ENCODE measurements around the gene MB.
A peak's percentile ranks its signal among the peaks of the same experiment; 100 is the strongest.
"Not testable (repeated sequence)": the region's sequence is repeated elsewhere in the genome, so short reads cannot be mapped to it uniquely, and the experiment has no call there.

The MB gene

DNA sequence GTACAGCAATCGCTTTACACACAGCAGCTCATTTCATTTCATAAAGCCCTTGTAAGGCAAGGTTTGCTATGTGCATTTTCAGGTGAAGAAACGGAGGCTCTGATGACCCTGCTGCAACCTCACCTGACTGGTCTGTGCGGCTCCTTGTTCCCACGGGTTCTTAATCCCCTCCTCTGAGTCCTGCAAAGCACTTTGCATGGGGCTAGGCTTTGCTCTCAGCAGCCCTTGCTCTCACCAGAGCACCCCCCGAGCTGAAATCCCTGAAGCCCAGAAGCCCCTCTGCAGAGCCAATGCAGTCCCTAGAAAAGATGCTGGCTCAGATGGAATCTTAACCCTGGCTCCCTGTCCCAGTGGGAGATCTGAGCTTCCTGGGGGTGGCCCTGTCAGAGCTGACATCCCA lies 20.1 kb upstream of the MB start:
- no peak for DNase-seq (ENCODE audit: low read depth)

DNA sequence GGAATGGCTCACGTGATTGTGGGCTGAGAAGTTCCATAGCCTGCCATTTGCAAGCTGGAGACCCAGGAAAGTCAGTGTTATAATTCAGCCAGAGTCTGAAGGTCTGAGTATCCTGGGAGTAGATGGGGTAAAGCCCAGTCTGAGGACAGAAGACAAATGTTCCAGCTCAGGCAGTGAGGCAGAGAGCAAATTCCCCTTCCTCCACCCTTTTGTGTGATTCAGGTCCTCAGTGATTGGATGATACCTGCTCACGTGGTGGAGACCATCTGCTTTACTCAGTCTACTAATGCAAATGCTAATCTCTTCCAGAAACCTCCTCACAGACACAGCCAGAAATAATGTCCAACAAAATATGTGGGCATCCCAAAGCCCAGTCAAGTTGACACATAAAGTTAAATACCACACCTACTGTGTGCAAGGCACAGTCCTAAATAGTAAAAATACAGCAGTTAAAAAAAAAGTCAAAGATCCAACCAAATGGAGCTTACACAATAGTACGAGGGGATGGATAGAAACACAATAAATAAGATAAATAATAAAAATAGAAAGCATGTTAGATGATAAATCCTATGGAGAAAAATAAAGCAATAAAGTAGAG lies 17.9 kb upstream of the MB start:
- no peak for DNase-seq (ENCODE audit: low read depth)

DNA sequence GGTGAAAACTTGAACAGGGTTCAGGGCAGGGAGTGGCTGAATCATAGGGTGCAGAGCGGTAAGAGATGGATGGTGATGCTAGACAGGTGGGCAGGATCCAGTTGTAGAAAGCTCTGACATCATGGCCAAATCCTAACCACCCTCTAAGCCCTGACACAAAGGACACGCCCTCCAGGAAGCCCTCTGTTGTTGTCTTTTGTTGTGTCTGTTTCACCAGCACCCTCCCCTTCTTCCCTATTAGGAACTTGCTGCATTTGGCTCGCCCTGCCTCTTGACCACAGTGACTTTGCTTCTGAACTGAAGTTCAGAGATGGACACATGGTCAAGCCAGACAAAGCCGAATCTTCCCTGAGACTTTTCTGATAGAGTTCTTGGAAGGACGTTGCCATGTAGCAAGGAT lies 16.9 kb upstream of the MB start:
- no peak for DNase-seq (ENCODE audit: low read depth)

DNA sequence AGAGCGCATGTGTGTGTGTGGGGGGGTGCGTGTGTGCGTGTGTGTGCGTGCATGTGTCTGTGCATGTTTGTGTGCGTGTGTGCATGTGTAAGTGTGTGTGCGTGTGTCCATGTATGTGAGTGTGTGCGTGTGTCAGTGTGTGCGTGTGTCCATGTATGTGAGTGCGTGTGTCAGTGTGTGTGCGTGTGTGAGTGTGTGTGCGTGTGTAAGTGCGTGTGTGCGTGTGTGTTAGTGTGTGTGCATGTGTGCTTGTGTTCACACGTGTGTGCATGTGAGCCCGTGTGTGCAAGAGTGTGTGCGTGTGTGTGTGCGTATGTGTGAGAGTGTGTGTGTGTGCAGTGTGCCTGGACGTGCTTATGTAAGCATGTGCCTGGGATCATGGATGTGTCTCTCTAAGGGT lies 16.4 kb upstream of the MB start:
- DNase-seq (ENCODE audit: low read depth), result no peak

DNA sequence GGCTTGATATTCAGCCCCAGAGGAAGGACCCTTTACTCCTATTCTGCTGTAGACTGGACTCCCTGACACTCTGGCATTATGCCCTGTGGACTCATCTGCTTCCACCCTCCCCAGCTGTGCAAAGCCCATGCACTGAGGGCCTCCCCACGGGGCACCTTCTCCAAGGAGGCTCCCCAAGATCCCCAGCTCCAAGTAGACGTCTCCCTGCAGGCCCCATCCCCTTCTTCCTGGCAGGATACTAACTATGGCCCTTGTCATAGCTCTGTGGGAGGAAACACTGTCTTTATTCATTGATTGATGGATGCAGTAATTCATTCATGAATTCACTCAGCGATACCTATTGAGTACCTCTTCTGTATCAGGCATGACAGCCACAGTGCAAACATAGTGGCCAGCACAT lies 15.8 kb upstream of the MB start:
- no peak for DNase-seq (ENCODE audit: low read depth)

DNA sequence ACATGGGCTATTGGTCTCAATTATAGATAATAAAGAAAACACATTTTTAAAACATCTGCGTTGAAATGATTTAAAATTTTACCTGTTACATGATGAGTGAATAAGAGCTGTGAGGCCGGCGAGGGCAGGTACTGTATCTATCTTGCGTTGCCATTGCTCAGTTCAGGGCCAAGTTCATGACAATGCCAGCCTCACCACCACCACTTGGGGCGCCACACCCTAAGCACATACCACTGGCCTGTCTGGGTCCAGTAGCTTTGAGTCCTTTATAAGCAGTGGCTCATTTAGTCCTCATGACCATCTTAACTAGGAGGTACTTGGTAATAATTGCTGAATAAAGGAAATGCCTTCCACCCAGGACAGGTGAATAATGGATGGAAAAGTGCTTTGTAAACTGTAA lies 14.5 kb upstream of the MB start:
- DNase-seq (ENCODE audit: low read depth), result no peak

DNA sequence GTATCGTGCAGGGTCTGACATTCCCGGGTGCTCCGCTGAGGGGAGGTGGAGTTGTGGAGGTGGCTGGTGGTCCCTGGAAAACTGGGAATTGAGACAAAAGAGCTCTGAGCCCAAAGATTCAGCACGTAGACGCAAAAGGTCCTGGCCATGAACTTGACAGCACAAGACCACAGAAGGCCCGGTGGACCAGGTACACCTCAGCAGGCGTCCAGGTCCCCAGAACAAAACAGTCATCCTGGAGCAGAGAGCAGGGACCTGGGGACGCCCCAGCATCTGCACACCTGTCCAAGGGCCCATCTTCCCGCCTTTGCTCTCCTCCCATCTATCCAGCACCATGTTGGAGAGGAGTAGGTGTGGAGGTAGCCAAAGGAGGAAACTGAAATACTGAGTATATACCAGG lies 13.8 kb upstream of the MB start:
- no peak for DNase-seq (ENCODE audit: low read depth)

DNA sequence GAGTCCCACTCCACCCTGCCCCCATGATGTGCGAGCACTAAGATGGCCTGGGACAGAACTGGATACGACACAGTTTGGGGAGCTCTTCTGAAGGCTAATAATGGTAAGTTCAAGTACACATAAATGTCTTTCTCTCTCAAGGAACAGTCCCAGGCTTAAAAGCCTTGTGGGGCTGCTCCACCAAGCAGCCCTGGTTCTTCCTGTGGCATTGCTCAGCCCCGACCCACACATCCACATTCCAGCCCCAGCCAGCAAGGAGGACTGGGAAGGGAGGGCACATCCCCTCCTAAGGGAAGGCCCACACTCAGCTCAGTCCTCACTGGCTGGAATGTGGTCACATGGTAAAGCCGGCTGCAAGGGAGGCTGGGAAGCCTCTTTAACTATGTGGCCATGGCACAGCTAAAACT lies 13.3 kb upstream of the MB start:
- no peak for DNase-seq (ENCODE audit: low read depth)

DNA sequence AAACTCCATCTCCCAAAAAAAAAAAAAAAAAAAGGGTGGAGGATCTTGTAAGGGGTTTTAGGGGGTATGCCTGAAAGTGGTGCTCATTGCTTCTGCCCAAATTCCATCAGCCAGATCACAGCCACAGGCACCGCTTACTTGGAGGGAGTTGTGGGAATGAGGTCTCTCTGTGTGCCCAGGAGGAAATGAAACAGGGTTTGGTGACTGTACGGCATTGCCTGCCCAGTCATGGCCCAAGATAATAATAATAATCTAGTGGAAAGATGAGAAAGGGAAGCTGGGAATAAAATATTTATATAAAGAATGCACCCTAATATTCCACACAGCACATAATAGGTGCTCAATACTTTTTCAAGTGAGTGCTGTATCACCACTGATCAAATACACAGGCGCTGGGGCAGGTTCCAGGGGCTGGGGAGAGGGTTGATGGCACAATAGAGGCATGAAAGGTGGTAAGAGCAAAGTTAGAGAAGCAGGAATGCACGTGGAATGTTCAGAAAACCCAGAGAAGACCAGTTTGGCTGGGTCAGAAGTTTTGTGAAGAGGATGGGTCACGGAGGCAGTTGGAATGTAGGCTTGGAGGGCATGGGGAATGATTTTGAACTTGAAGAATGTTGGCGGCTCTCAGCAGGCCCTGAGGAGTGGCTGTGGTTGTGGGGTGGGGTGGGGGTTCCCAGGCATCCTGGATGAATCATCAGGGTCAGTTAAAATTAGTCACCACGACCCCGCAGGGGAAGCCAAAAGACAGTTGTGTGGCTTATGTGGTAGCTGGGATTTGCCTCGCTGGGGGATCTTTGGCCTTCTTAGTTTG lies 12.5 kb upstream of the MB start:
- peak; percentile 57 for DNase-seq (ENCODE audit: low read depth)

DNA sequence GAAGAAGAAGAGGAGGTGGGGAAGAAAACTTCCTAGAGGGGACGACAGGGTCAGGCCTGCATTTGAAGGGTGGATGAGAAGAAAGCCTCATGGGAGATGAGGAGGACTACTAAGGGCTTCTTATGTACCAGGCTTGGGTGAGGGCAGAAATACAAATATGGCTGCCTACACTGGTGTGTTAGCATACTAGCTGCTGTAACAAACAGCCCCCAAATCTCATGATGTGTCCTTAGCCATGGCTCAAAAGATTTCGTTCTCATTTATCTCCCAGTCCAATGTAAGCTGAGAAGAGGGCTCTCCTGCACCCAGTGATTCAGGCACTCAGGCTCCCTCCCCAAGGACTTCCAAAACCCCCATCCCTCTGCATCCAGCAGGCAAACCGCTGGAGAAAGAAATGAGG lies 11.6 kb upstream of the MB start:
- no peak for DNase-seq (ENCODE audit: low read depth)

DNA sequence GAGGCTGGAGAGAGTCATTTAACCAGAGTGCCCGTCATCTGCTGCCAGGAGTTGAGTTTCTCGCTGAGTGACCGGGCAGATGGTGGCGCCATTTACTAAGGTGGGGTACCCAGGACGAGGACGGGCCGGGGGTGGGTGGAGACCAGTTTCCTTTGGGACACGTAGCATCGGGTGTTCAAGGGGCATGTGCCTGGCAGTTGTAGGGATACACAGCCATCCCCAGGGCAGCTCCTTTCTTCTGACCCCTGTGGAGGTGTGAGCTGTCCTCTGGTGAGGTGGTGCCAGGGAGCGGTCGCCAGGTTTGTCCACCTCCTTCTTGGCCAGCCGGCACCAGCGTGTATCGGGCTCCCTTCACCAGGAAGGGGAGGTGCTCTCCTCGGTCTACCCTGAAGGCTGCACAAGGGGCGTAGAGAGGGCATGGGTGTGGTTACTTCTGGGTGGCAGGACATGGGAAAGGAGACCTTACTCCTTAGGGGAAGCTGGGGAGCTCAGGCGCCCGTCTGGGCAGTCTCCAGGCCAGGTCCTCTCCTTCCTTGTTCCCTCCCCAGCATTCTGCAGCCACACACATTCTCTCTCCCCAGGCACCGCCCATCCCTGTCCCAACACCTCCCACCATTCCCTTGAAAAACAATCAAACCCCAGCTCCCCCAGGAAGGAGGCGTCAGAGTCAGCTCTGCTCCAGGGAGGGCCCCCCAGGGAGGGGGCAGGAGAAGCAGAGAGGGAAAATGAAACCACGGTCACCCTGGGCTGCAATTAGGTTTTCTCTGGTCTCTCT lies 10.3 kb upstream of the MB start:
- DNase-seq (ENCODE audit: low read depth), result peak; percentile 45

DNA sequence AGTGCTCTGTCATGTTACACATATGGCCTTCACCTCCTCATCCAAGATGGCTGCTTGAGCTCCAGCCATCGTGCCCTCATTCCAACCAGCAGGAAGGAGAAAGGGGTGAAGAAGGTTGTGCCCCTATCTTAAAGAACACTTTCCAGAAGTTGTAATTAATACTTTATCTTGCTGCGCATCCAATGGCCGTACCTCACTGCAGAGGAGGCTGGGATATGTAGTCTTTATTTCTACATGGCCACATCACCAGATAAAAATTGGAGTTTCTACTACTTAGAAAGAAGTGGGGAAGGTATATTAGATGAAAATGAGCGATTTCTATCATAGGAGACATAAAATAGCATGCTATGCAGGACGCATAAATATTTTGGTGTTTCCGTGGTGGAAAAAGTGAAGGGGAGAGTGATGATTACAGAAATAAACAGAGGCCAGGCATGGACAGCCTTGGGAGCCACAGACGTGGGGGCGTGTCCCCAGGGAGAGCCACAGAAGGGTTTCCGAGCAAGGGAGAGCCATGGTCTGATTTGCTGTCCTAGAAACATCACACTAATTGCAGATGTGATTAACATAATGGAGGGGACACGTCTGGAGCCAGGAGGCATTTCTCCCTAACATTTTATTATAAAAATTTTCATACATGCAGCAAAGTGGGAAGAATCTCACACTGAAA lies 8.8 kb upstream of the MB start:
- DNase-seq (ENCODE audit: low read depth), result no peak

DNA sequence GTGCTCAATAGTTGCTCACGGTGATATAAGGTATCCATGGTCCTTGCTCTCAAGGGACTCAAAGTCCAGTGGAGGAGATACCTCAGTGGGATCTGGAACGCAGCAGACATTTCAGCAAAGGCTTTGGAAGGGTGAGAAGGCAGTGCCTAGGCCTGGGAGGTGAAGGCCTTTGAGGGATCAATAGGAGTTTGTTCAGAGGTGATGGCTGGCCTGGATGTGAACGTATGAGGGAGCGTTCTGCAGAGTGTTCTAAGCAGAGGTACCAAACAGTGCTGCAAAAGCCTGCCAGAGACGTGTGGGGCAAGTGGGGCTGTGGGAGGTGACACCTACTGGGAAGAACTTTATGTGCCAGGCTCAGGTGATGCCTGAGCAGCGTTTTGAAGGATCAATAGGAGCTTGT lies 7.4 kb upstream of the MB start:
- DNase-seq (ENCODE audit: low read depth), result no peak

DNA sequence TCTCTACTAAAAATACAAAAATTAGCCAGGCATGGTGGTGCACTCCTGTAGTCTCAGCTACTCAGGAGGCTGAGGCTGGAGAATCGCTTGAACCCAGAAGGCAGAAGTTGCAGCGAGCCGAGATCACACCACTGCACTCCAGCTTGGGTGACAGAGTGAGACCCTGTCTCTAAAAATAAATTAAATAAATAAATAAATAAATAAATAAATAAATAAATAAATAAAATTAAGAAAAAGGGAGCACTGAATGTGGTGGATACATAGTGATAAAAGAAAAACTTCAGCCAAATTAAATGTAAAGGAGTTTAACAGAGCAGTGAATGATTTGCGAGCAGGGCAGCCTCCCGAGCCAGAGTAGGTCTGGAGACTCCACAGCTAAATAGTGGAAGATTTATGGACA lies 6.8 kb upstream of the MB start:
- not testable (repeated sequence) for DNase-seq (ENCODE audit: low read depth)

DNA sequence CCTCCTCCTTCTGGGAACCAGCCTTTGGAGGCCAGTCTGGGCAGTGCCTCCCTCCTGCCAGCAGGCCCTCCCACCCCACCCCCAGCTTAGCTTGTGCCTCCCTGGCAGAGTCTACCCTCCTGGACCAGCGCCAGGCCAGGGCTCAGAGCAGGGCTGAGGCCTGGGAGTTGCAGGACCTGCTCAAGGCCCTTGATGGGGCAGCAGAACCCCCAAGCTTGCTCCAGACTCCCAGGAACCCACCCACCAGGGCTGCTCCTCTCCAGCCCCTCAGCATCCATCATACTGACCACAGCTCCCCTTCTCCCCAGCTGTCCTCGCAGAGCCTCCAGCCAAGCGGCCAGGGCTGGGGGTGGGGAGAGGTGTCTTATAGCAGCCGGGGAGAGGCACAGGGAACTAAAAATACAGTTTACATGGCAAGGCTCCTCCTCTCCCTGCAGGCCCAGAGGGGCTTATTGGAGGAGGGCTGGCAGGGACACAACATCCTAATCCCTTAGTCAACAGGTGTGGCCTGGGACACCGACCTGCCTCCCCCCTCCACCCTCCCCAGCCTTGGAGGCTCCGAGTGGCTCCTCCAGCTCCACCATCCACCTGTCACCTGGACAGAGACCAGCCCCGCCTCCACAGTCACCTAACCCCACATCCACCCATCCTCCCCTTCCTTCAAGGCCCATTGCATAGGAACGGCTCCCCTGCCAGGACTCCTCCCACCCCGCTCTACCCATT lies 5.2 kb upstream of the MB start:
- DNase-seq (ENCODE audit: low read depth), result no peak

DNA sequence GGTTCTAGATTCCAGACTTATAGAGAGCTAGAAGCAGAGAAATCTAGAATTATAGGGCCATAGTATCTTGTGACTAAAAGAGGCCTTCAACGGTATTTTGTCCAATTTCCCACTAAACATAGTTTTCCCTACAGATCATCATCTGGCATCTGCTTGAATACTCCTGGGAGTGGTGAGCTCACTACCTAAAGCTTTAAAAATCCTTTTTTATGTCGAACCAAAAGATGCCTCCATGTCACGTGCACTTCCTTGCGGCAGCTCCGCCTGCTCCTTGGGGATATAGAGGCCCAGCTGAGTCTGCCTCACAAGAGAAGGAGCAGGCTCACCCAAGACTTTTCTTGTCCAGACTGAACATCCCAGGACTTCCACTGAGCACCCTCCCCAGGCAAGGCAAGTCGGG lies 4.3 kb upstream of the MB start:
- no peak for DNase-seq (ENCODE audit: low read depth)

DNA sequence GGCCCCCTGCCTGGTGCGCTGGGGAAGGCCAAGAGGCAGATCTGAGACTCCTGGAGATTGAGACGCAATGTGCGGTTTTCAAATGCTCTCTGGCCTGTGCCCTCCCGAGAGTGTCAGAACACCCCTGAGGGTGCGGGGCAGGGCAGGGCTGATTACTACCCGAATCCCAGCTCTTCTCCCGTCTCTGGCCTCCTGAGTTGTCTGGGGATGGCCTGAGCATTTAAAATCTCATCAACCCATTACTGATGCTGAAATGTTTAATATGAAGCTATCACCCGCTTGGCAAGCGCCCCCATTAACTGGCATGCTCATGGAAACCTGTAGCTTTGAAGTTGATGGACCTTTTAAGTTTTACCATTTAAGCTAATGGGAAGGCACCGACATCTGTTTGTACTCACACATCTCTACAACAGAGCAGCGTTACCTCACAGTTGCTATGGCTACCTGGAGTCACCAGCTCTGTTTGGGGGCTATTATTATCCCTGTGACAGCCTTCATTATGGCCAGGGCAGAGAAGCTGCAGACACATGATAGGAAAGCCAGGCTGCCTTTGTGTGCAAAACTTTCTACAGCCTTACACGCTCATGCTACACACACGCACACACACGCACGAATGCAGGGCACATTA lies 3.6 kb upstream of the MB start:
- DNase-seq (ENCODE audit: low read depth), result no peak

DNA sequence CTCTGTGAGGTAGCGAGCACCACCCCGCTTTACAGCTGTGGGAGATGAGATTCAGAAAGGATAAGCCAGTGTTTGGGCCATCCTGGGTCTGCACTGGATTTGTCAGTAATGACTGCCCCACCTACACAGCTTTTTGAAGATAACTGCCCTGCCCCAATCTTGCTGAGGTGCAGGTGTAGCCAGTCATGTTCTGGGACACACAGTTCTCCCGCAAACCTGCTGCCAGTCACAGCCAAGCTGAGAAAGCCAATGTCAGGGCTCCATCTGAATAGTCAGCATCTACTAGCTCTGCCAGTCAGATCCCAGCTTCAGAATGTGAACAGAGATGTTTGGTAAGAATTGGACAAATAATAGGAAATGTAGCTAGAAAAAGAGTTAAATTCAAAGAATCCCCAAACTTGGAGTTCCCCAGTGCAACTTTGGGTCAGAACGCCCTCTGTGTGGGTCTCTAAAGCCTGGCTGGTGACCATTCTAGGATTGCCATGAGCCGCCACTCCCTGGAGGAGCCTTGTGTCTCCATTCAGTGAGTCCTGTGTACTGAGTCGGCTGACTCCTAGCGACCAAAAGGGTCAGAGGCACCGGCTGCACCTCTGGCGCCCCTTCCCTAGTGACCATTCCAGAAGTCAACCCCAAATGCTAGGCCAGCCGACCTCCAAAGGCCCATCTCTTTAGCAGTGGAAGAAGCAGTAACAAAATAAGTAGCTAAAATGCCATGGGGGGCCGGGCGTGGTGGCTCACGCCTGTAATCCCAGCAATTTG lies 2.4 kb upstream of the MB start:
- DNase-seq (ENCODE audit: low read depth), result no peak

DNA sequence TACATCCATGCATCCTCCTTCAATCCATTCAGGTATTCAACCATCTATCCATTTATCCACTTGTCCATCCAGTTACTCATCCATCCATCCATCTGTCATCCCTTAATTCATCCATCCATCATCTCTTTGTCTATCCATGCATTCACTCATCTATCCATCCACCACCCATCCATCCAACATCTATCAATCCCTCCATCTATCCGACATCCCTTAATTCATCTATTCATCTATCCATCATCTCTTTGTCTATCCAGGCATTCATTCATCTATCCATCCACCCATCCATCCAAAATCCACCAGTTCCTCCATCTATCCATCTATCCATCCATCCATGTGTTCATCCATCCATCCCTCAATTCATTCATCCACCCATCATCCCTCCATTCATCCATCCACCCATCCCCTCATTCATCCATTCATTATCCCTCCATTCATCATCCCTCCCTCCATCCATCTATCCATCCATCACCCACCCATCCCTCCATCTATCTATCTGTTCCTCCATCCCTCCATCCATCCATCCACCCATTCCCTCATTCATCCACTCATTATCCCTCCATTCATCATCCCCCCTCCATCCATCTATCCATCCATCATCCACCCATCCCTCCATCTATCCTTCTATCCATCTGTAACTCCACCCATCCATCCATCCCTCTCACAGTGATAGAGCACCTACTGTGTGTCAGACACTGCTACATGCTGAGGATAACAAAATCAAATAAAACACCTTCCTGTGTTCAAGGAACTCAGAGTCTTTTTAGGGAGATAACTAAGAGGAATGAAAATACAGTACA lies 1.5 kb upstream of the MB start:
- DNase-seq (ENCODE audit: low read depth), result no peak

DNA sequence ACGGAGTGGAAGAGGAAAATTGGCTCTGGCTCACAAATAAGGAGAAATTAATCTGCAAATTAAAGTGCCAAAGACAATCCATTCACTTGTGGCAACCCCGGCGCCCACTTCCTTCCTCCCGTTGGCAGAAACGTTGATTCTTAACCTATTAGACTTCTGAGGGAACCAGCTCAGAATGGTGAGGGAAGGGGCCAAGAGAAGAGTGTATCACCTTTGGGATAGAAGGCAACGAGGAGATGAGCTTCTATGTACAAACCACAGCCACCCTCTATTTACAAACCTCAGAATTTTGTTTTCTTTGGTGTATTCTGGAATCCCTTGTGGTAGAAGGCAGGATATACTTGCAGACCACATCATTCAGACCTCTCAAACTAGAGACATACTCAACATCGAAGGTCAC lies 1.1 kb downstream of the MB start:
- DNase-seq (ENCODE audit: low read depth), result no peak

Data from stimulated activated CD8-positive, alpha-beta memory T cell treated with anti-CD3 and anti-CD28 coated beads, Interleukin-4, amount 100 ng/mL, for 24 hours (primary cell).